Activated CD4-positive, alpha-beta T cell treated with anti-CD3 and anti-CD28 coated beads, Interleukin-2, amount 50 U/mL, for 24 hours (primary cell): ENCODE measurements around the gene EPB41.
A peak's percentile ranks its signal among the peaks of the same experiment; 100 is the strongest.
"Not testable (repeated sequence)": the region's sequence is repeated elsewhere in the genome, so short reads cannot be mapped to it uniquely, and the experiment has no call there.

Source experiments
- DNase-seq, 2 donors: peaks; one replicate each; pipeline ENCODE4 v3.0.0-alpha.2; 2020; ENCODE audit warnings: low read depth in 1 of 2, low spot score in 1 of 2

EPB41 gene

GRCh38 chr1:28926629-28927265 is 12.4 kb downstream of the EPB41 start:
- peak in 1 of 2 donors; percentile 39 for DNase-seq

GRCh38 chr1:28927266-28927647 is 12.9 kb downstream of the EPB41 start:
- no peak for DNase-seq

GRCh38 chr1:28927648-28928313 is 13.4 kb downstream of the EPB41 start:
- no peak for DNase-seq

GRCh38 chr1:28928314-28928941 is 14.1 kb downstream of the EPB41 start:
- no peak for DNase-seq

GRCh38 chr1:28933277-28933676 is 18.9 kb downstream of the EPB41 start:
- no peak for DNase-seq

GRCh38 chr1:28933918-28934317 is 19.5 kb downstream of the EPB41 start:
- no peak for DNase-seq

GRCh38 chr1:28934676-28935075 is 20.3 kb downstream of the EPB41 start:
- DNase-seq = no peak

- no peak for DNase-seq
Measured at GRCh38 chr1:28935293-28935692, 20.9 kb downstream of the EPB41 start.

- DNase-seq = no peak
Measured at GRCh38 chr1:28936094-28936493, 21.7 kb downstream of the EPB41 start.

- no peak for DNase-seq
Measured at GRCh38 chr1:28936528-28936927, 22.2 kb downstream of the EPB41 start.

GRCh38 chr1:28943581-28943980 is 29.2 kb downstream of the EPB41 start:
- DNase-seq = not testable (repeated sequence)

- no peak for DNase-seq
Measured at GRCh38 chr1:28950006-28950405, 35.6 kb downstream of the EPB41 start.

GRCh38 chr1:28950449-28950848 is 36.1 kb downstream of the EPB41 start:
- no peak for DNase-seq

GRCh38 chr1:28954126-28954726 is 39.9 kb downstream of the EPB41 start:
- DNase-seq = no peak

GRCh38 chr1:28956038-28956464 is 41.7 kb downstream of the EPB41 start:
- DNase-seq = peak in 1 of 2 donors; percentile 13

- peak in 1 of 2 donors; percentile 20 for DNase-seq
Measured at GRCh38 chr1:28962114-28962831, 47.9 kb downstream of the EPB41 start.

GRCh38 chr1:28965271-28965870 is 51.0 kb downstream of the EPB41 start:
- no peak for DNase-seq

GRCh38 chr1:28966617-28967016 is 52.2 kb downstream of the EPB41 start:
- no peak for DNase-seq

- no peak for DNase-seq
Measured at GRCh38 chr1:28971980-28972771, 57.8 kb downstream of the EPB41 start.
